ENCODE data around the gene SPG11. TPM values are rescaled to one million over a fixed set of nuclear protein-coding genes. Genes with fewer than 3 reads are reported as not detected.

The SPG11 gene
- total RNA-seq, 1 experiment from 2014 or later: 38.3 TPM

DNA sequence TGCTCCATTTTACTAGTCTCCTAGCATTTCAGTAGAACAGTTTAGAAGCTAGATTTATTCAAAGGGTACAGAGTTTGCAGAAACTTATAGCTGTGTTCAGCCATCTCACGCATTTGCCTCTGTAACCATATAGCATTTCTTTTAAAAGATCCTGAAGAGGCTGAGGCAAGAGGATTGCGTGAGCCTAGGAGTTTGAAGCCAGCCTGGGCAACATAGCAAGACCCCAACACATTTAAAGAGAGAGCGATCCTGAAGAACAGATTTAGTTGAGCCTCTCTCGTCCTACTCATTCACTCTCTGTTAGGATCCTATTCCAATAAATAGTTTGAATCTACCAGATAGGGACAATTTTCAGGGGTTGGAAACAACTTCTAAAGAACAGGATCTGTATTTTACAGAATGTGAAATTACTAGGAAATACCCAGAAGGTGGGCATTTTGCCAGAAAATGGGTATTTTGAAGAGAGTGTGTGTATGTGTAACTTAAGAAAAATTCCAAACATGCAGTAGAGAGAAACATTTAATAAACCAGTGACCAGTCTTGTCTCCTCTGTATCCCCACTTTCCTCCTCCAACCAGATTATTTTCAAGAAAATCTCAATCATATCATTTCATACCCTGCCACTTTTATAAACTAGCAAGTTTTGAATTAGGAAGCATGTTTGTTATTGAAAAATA is 122.0 kb downstream of the SPG11 start:
- H3K27ac ChIP-seq (ENCODE audit: insufficient read length, low read depth, low read length): no peak overlapping the region
- no peaks in the 10 kb centered on the region for H3K27me3 ChIP-seq (ENCODE audit: insufficient read depth, low read length)
- H3K79me1 ChIP-seq (ENCODE audit: insufficient read depth, low read depth, low read length, poor library complexity, severe bottlenecking): no peaks in the 10 kb centered on the region
- H3K56ac ChIP-seq (ENCODE audit: insufficient read length, low read depth, low read length): no peak overlapping the region
- no peak for DNase-seq
- Mint-ChIP-seq H3K4me1 (peaks cover 11 to 15% of the 10 kb centered on the region in 2 experiments), H3K9me3 (no peaks in the 10 kb centered on the region), H3K4me3 (no peak overlapping the region), H3K27me3 (ENCODE audit: low read depth) (no peaks in the 10 kb centered on the region), H3K36me3 (ENCODE audit: insufficient read depth in 1 of 3, low read depth in 3 of 3) (peaks cover 25 to 47% (median 41%) of the 10 kb centered on the region in 3 experiments), H3K27ac (peak overlapping the region in 1 of 3 experiments; percentile 39; a peak in 1 of 7 replicates)
- H4K20me1 ChIP-seq (ENCODE audit: control insufficient read depth, insufficient read depth, insufficient read length): no peaks in the 10 kb centered on the region
- no peak overlapping the region for H3T11ph ChIP-seq (ENCODE audit: low read length)
- no peak overlapping the region for H2BK5ac ChIP-seq (ENCODE audit: insufficient read length, low read length)
- no peak overlapping the region for H4K5ac ChIP-seq (ENCODE audit: insufficient read length, low read depth, low read length)
- no CpG with 5 or more reads among the region's 4 CpGs for WGBS (ENCODE audit: extremely low coverage, insufficient read length, low lambda C conversion rate)
- no peak overlapping the region for H3K18ac ChIP-seq (ENCODE audit: insufficient read length, low read depth, low read length)
- H3K9ac ChIP-seq (ENCODE audit: extremely low read depth, insufficient read length, low read length): no peak overlapping the region
- H2AFZ ChIP-seq (ENCODE audit: low read length): no peak overlapping the region
- H3K14ac ChIP-seq (ENCODE audit: insufficient read depth, low read length): no peak overlapping the region
- no peak overlapping the region for H2AK5ac ChIP-seq (ENCODE audit: insufficient read length, low read length)
- H2BK12ac ChIP-seq (ENCODE audit: insufficient read length, low read depth, low read length): no peak overlapping the region
- no peak overlapping the region for H2BK120ac ChIP-seq (ENCODE audit: low read depth, low read length, poor library complexity, severe bottlenecking)
- no peak overlapping the region for H3K4ac ChIP-seq (ENCODE audit: low read depth, low read length)
- H3K4me1 ChIP-seq (ENCODE audit: insufficient read depth, low read length): no peaks in the 10 kb centered on the region
- no peak for TF ChIP-seq CTCF (conservative IDR thresholded peaks at IDR 0.05)
- no peak overlapping the region for H3K23ac ChIP-seq (ENCODE audit: insufficient read length, low read depth, low read length)
- peaks cover 9% of the 10 kb centered on the region; the same call in 1 of the 2 replicates for H3K79me2 ChIP-seq (ENCODE audit: insufficient read depth, low read length)
- H3K9me3 ChIP-seq (ENCODE audit: control insufficient read depth, low read depth, low read length): no peaks in the 10 kb centered on the region
- no peak overlapping the region for H3K4me2 ChIP-seq (ENCODE audit: insufficient read depth, insufficient read length, low read length)
- peaks cover 6% of the 10 kb centered on the region for H3K23me2 ChIP-seq (ENCODE audit: insufficient read length, low read depth, low read length, poor library complexity, severe bottlenecking)
- no peak overlapping the region for H2BK15ac ChIP-seq (ENCODE audit: low read depth, low read length)
- H4K8ac ChIP-seq (replicated peaks; ENCODE audit: insufficient read length, low read depth, low read length): no peak overlapping the region
- no peak overlapping the region for H4K91ac ChIP-seq (ENCODE audit: insufficient read length, low read depth, low read length)
- no peak overlapping the region for H2BK20ac ChIP-seq (ENCODE audit: low read depth, low read length, poor library complexity, severe bottlenecking)
